GM12873 (cell line): ENCODE data around the gene TPO.

Experiments
- CTCF ChIP-seq: IDR thresholded peaks from 2 replicates; pipeline ENCODE4 v1.5.1; 2012; ENCODE audit warnings: low read depth, mild to moderate bottlenecking, moderate library complexity, low read length, control low read depth; ENCODE audit not compliant: insufficient read depth; ENCODE audit errors: missing control alignments

Gene TPO

GRCh38 chr2:1501991-1502390, 88.7 kb downstream of the TPO start:
- no peak for TF ChIP-seq CTCF

DNA sequence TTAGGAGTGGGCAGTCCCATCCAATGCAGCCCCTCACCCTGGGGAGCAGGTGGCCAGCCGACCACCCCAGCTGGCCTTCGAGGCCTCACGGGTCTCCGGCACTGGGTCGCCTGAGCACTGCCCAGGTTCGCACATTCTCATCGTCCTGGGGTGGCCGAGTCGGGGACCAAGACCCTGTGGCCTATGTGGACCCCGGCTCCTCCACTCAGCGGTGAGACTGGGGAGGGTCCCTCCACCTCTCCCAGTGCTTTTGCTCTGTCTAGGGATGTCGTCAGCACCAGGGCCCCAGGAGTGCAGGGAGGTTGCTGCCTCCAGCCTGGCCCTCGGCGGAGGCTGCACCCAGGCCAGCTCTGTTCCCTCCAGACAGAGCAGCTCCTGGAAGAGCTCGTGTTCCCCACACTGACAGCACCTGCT, 89.6 kb downstream of the TPO start:
- TF ChIP-seq CTCF: no peak

DNA sequence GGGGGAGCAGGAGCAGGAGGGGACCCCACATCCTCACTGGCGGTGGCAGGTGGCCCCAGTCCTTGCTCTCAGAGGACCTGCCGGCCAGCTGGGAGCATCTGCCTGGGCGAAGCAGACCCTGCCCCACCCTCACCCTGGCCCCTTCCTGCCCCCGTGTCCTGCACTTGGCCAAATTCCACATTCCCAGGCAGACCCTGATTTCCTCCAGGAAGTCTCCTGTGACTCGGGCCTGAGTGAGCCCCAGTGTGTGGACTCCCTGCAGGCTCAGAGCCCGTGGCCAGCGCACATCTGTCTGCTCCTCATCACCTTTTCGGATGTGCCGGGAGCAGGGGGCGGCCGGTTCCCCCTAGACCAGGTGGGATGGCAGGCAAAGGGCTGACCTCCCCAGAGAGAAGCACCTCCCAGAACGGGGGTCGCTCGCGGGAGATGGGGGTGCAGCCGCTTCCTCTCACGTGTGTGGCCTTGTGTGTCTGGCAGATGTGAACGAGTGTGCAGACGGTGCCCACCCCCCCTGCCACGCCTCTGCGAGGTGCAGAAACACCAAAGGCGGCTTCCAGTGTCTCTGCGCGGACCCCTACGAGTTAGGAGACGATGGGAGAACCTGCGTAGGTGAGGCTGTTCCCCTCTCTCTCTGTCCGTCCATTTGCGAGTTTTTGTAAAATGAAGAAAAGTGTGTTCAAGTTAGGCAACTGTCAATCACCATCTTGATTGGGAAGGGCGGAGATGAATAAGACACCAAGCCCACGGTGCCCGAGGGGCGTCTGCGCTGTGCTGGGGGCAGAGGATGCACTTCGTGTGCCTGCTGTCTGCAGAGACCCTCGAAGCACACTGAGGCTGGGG, 90.4 kb downstream of the TPO start:
- TF ChIP-seq CTCF: no peak

- no peak for TF ChIP-seq CTCF
Observed at GRCh38 chr2:1504311-1504750, 91.1 kb downstream of the TPO start.

DNA sequence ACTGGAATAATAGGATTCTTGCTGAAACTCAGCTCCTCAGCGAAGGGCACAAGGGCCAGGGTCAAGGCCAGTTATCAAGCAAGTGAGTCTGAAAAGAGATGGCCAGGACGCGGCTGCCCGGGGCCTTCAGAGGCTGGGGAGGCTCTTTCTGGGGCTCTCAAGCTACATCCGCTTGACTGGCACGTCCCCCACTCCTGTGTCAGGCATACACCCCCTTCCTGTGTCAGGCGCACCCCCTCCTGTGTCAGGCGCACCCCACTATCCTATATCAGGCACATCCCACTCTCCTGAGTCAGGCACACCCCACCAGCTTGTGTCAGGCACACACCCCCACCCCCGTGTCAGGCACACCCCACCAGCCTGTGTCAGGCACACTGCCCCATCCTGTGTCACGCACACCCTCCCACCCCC, 91.8 kb downstream of the TPO start:
- no peak for TF ChIP-seq CTCF

DNA sequence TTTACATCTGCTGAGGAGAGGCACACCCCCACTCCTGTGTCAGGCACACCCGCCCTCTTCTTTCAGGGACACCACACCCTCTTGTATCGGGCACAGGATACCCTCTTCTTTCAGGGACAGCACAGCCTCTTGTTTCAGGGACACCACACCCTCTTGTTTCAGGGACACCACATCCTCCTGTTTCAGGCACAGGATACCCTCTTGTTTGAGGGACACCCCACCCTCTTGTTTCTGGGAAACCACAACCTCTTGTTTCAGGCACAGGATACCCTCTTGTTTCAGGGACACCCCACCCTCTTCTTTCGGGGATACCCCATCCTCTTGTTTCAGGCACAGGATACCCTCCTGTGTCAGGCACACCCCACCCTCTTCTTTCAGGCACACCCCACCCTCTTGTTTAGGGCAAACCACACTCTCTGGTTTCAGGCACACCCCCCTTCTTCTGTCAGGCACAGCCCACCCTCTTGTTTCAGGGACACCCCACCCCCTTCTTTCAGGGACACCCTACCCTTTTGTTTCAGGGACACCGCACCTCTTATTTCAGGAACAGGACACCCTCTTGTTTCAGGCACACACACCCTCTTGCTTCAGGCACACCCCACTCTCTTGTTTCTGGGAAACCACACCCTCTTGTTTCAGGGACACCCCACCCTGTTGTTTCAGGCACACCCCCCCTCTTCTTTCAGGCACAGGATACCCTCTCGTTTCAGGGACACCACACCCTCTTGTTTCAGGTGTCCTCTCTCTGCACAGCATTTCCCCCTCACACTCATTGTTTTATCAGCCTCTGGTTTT, 96.2 kb downstream of the TPO start:
- TF ChIP-seq CTCF: no peak

- no peak for TF ChIP-seq CTCF
Observed at GRCh38 chr2:1510176-1510575, 96.9 kb downstream of the TPO start.
